NCI-H1092 treated with DMSO at 0.1 percent for 48 hours (cell line): ENCODE data around the gene CWC27.
"Not testable (repeated sequence)": the region's sequence is repeated elsewhere in the genome, so short reads cannot be mapped to it uniquely, and the experiment has no call there.

Experiments
- DNase-seq: peaks from one replicate; lab custom pipeline; 2025; lab: John Stamatoyannopoulos, UW

CWC27 gene

DNA sequence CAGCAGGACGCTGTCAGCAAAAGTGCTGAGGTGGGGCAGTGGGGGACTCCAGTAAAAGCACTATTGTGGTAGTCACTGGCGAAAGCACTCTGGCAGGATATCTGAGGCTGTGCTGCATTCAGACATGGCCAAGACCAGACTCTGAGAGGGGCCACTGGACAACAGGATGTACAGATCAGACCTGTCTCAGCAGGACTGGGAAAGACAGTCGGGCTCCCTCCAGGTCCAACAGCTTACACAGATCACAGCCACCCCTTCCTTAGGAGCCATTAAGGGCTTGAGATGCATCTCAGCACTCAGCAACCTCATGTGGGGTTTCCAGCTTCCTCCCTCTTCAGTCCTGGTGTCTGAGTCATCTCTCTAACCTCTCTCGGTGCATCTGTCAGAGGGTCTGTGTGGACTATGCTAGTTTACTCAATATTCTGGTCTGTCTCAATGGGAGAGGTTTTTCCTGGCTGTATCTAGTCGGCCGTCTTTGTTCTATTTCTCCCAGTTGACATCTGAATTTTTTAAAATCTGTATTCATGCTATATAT, 154.5 kb downstream of the CWC27 start:
- DNase-seq, result no peak

- no peak for DNase-seq
These were observed 156.4 kb downstream of the CWC27 start for GRCh38 chr5:64925123-64925522.

- DNase-seq, result no peak
These were observed 161.1 kb downstream of the CWC27 start for GRCh38 chr5:64929833-64930232.

DNA sequence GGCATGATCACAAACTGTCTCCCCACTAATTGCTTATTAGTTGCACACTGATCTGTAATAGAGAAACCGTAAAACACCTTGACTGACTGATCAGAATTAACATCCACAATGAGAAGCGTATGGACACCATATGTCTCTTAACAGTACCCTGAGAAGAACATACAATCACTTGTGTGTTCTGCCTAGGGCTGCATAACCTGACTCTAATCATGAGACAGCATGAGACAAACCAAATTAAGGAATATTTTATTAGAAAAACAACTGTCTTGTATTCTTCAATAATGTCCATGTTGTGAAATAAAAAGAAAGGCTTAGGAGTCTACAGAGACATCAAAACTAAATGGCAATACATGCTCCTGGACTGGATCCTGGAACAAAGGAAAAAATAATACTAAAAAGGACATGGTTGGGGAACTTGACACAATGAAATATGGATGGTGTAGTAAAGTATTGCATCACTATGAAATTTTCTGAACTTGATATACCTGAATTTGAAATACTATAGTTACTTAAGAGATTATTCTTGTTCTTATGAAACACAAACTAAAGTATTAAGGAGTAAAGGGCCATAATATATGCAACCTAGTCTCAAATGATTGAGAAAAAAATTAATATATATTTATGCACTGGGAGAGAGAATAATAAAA, 162.1 kb downstream of the CWC27 start:
- no peak for DNase-seq

- not testable (repeated sequence) for DNase-seq
These were observed 170.7 kb downstream of the CWC27 start for GRCh38 chr5:64939422-64939771.

DNA sequence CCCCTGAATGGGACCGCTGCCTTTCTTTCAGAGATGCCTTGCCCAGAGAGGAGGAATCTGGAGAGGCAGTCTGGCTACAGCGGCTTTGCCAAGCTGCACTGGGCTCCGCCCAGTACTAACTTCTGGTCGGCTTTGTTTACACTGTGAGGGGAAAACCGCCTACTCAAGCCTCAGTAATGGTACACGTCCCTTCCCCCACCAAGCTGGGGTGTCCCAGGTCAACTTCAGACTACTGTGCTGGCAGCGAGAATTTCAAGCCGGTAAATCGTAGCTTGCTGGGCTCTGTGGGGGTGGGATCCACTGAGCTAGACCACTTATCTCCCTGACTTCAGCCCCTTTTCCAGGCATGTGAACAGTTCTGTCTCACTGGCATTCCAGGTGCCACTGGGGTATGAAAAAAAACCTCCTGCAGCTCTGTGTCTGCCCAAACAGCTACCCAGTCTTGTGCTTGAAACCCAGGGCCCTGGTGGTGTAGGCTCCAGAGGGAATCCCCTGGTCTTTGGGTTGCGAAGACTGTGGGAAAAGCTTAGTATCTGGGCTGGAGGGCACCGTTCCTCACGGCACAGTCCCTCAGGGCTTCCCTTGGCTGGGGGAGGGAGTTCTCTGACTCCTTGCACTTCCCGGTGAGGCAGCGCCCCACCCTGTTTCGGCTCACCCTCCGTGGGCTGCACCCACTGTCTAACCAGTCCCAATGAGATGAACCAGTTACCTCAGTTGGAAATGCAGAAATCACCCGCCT, 171.2 kb downstream of the CWC27 start:
- DNase-seq, result no peak

GRCh38 chr5:64942460-64942859, 173.7 kb downstream of the CWC27 start:
- no peak for DNase-seq

GRCh38 chr5:64944868-64945267, 176.1 kb downstream of the CWC27 start:
- DNase-seq, result no peak

DNA sequence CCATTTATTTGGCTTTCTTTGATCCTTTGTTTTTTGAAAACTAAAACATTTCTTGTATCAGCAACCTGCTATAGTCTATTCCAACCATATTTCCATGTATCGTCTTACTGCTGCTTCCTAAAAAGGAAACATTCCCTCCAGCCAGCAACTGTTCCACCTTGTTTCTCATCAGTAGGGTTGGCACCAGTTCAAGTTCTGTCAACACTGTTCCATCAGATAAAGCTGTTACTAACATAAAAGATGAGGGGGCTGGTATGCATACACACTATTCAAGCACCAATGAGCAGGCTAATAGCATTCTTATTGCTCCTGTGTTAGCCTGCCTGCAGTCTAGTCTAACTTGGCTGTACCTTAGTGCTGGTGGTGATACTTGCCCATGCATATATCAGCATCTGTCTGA, 178.3 kb downstream of the CWC27 start:
- peak; percentile 28 for DNase-seq

DNA sequence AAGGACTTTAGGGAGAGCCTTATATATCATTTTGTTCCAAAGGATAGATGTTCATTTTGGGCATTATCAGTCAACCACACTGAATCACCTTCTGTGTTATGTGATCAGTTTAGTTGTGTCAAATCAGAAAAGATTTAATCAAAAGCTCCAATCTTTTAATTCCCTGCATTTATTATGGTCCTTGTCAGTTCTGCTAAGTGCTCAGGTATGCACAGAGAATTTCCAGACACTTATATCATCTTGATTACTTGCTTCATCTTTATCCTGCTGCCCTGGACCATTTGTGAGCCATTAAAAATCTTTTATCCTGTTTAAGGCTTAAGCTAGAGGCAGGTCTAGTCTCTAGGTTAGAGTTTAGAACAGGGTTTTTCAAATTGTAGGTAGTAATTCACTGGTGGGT, 179.1 kb downstream of the CWC27 start:
- DNase-seq, result no peak

GRCh38 chr5:64949331-64949730, 180.6 kb downstream of the CWC27 start:
- no peak for DNase-seq

- DNase-seq, result no peak
These were observed 184.4 kb downstream of the CWC27 start for GRCh38 chr5:64952951-64953673.

GRCh38 chr5:64954518-64954917, 185.8 kb downstream of the CWC27 start:
- DNase-seq, result no peak

DNA sequence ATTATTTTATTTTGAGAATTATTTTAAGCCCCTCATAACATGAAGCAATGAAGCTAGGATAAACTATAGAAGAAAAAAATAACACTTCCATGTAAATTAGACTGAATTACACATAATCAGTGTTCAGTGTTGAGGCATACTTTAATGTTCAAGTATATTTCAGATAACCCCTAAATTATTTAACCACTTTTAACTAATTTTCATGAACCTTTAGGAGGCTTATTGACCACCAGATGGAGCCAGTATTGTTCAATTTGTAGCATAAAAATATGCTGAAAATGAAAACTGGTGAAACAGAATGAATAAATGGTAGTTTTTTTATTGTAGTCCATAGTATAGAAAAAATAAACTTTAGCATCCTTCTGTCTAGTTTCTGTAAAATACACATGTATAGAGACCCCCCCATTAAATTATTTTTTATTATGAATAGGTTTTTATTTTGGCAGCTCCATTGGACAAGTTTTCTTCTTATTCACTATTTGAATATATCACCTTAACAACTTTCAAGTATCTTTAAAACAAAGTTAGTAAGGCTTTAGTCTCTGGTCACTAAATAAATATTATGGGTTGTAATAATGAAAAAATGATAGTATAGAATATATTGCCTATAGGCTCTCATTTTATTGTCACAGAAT, 190.1 kb downstream of the CWC27 start:
- no peak for DNase-seq

DNA sequence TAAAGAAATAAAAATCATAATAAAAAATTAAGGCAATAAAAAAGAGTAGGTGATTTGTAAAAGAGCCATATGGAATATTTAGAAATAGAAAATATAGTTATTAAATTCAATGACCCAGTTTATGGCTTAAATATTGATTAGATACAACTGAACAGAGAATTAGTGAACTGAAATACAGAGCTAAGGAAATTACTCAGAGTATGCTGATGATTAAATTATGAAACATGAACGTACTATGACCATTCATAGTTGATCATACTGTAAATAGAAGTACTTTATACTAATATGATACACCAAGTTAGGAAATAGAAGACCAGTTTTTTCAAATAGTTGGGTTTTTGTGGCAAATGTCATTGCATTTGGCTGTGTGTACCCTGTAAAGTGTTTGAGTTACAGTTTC, 194.5 kb downstream of the CWC27 start:
- no peak for DNase-seq

GRCh38 chr5:64968591-64969110, 199.9 kb downstream of the CWC27 start:
- no peak for DNase-seq

GRCh38 chr5:64969578-64969977, 200.8 kb downstream of the CWC27 start:
- no peak for DNase-seq

DNA sequence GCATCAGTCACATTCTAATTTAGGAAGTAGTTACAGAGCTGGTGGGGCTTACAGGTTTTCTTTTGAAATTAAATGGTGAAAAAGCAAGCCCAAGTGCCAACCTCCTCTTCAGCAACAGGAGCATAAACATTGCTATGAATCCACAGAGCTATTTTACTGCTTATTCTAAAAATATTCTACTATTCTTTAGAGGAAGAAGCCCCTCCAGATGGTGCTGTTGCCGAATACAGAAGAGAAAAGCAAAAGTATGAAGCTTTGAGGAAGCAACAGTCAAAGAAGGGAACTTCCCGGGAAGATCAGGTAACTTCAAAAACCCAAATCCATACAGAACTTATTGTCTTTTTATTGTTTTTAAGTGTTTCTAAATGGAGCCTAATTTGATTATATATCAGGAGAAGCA, 202.8 kb downstream of the CWC27 start:
- no peak for DNase-seq

DNA sequence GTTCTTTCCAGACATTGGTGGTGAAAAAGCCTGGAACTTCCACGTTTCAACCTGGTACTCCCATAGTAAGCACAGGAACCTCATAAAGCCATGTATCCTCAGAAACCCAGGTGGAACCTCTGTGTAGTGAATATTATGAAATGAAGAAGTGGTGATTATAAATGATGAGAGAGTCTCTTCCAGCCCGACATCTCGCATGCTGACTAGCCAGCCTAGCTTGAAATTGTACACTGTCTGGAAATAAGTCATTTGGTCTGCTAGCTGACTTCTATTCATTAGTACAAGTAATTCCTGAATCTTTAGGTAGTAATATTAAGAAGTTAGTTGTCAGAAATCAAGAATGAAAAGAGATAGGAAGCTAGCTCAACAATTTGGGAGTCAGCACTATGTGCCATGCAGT, 203.3 kb downstream of the CWC27 start:
- no peak for DNase-seq

GRCh38 chr5:64972591-64972990, 203.9 kb downstream of the CWC27 start:
- no peak for DNase-seq

DNA sequence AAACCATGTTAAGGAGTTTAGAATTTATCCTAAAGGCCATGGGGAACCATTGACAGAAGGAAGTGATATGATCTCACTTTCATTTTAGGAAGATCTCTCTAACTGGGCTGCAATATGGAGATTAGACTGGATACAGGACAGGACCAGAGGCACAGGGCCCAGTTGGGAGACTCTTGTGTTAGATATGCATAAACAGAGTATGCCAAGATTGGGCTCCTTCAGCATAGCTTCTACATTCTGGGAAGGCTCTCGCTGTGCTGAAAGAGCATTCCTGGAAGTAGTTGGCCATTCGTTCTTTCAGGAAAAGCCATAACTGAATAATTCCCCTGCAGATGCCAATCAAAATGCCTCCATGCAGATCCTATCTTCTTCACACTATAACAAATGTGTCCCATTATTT, 204.5 kb downstream of the CWC27 start:
- no peak for DNase-seq

DNA sequence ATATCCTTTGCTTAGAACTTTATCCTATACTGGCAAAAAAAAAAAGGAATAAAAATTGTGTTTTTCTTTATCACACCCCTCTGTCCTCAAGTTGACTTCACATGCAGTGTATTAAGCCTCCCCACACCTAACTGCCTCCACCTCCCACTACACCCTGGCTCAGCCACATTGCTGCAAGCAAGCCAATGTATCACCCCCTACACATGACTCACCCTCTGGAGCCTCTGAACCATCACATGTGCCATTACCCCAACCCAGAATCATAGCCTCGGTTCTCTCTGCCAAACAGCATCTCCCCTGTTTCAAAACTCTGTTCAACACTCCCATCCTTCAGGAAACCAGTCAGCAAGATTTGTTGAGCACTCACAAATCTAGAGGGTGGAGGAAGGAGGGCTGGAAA, 209.0 kb downstream of the CWC27 start:
- no peak for DNase-seq
